ENCODE results near the gene CSRP1. TPM values are rescaled to one million over a fixed set of nuclear protein-coding genes. Genes with fewer than 3 reads are reported as not detected.

The CSRP1 gene
- total RNA-seq, 1 donor from 2014 or later = 948 TPM

DNA sequence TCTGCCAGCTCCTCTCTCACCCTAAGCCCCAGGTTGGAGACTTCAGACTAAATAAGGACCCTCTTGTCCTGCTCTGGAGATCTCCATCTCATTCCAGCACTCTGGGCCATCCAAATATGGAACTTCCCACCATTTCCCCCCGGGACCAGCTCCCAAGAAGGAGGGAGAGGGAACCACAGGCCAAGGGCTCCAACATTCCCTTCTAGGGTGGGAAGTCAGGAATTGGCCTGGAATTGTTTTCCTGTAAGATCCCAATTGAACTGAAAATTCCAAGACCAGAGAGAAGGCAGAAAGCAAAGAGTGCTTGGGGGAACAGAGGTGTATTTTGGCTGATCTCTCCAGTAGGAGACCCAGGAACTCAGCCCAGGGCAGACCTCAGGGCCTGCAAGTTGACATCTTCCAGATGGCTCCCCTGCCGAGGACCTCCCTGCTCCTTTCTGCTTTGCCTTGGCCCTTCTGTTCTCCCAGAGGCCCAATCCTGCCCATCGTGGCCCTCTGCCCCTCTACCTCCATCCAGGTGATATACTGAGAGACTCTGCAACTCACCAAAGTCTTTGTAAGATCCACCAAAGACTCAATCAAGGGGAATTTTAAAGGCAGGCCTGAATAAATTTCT is 14.9 kb downstream of the CSRP1 start:
- Histone ChIP-seq H3K4me1 (peaks cover 55 to 93% of the 10 kb centered on the region in 2 donors), H3K9me3 (no peaks in the 10 kb centered on the region), H3K36me3 (peaks cover 56 to 81% of the 10 kb centered on the region in 2 donors), H3K27ac (peak overlapping the region; percentile 58 to 75), H3K4me3 (peak overlapping the region in 1 of 2 donors; percentile 4), H3K27me3 (no peaks in the 10 kb centered on the region)
- intact Hi-C loops (cut with DNase I) = no loop called here
- DNase-seq (ENCODE audit: low spot score in 2 of 2) = no peak
- TF ChIP-seq, protein P1, sequence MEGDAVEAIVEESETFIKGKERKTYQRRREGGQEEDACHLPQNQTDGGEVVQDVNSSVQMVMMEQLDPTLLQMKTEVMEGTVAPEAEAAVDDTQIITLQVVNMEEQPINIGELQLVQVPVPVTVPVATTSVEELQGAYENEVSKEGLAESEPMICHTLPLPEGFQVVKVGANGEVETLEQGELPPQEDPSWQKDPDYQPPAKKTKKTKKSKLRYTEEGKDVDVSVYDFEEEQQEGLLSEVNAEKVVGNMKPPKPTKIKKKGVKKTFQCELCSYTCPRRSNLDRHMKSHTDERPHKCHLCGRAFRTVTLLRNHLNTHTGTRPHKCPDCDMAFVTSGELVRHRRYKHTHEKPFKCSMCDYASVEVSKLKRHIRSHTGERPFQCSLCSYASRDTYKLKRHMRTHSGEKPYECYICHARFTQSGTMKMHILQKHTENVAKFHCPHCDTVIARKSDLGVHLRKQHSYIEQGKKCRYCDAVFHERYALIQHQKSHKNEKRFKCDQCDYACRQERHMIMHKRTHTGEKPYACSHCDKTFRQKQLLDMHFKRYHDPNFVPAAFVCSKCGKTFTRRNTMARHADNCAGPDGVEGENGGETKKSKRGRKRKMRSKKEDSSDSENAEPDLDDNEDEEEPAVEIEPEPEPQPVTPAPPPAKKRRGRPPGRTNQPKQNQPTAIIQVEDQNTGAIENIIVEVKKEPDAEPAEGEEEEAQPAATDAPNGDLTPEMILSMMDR (IDR thresholded peaks at IDR 0.05) = no peak

DNA sequence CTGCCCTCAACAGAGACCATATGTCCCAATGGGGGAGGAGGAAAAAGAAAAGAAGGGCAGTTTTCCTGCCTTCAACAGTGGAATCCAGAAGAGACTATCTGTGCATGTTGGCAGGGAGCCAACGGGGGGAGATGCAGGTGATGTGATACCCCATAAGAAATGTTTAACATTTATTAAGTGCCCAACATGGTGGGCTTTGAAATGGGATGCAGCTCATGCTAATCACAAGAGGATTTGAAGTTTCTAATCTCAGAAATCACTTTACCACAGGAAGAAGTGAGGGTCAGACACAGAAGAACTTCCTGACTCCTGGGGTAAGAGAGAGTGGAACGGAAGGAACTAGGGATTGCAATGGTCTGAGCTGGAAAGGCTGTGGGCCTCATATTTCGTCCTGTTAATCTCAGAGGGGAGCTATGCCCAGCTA is 16.2 kb downstream of the CSRP1 start:
- TF ChIP-seq, protein P1 (IDR thresholded peaks at IDR 0.05) = no peak
- H3K4me3 ChIP-seq = no peak overlapping the region

DNA sequence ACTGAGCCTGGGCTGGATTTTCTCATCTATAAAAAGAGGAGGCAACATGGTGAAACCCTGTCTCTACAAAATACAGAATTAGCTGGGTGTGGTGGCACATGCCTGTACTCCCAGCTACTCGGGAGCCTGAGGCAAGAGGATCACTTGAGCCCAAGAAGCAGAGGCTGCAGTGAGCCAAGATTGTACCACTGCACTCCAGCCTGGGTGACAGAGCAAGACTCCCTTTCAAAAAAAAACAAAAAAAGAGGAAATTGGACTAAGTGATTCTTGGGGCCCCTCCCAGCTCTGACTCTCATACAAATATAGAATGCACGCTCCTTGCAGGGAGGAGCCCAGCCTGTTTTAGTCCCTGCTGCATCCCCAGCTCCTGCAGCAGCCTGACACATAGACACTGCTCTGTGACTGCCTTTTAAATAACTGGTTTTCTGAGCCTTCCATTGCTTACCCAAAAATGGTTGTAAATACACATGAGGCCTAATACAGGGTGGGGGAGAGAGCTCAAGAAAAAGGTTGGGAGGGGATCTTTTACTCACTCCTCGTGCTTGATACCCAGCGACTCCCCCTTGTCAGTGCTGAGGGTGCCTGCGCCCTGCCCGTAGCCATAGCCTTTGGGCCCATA is 17.2 kb downstream of the CSRP1 start:
- Histone ChIP-seq H3K9me3 (no peaks in the 10 kb centered on the region), H3K4me3 (peak overlapping the region; percentile 1 to 24), H3K27me3 (no peaks in the 10 kb centered on the region), H3K36me3 (peaks cover 68 to 91% of the 10 kb centered on the region in 2 donors), H3K4me1 (peaks cover 37 to 77% of the 10 kb centered on the region in 2 donors), H3K27ac (peak overlapping the region; percentile 72 to 75)
- TF ChIP-seq, protein P1 (IDR thresholded peaks at IDR 0.05) = no peak
- DNase-seq (ENCODE audit: low spot score in 2 of 2) = no peak
- intact Hi-C loops (cut with DNase I) = no loop called here

More for the DNA sequence above, 16.2 kb downstream of the CSRP1 start:
- Histone ChIP-seq H3K4me1 (peaks cover 47 to 83% of the 10 kb centered on the region in 2 donors), H3K27ac (peak overlapping the region; percentile 58 to 75), H3K9me3 (no peaks in the 10 kb centered on the region), H3K36me3 (peaks cover 68 to 91% of the 10 kb centered on the region in 2 donors), H3K27me3 (no peaks in the 10 kb centered on the region)
- DNase-seq (ENCODE audit: low spot score in 2 of 2) = no peak
- intact Hi-C loops (cut with DNase I) = no loop called here

DNA sequence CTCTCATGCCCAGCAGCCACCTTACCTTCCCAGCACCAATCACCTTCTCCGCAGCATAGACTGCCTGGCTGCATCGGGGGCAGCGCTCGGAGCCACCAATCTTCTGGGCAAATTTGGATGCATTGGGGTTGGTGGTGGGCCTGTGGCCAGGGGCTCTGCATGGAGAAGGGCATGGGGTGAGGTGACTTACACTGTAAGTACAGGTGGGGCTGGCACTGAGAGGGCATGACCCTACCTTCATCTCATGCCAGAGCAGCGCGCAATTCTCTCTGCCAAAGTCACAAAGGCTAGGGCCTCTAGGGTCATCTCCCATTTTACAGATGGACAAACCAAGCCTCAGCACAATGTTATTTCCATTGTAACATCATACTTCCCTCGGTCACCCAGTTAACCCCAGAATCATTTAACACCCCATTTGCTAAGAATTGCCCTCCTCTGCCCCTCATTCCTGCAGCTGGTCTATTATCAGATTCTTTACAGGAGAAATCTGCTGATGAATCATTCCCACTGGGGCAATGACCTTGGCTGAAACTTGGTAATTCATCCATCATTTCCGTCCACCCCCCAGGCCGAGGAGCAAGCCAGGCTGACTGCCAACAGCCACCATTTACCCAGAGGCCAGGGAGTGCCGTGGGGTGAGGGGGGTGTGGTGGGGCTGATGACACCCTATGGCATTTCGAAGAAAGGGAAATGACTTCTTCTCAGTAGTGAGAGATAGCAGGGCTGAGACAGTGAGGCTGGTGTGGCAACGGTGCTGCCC is 17.9 kb downstream of the CSRP1 start:
- peaks cover 31 to 70% of the 10 kb centered on the region in 2 donors for H3K4me1 ChIP-seq
- TF ChIP-seq, protein P1 (IDR thresholded peaks at IDR 0.05) = no peak
- peaks cover 69 to 91% of the 10 kb centered on the region in 2 donors for H3K36me3 ChIP-seq
- peak overlapping the region; percentile 72 to 75 for H3K27ac ChIP-seq
- intact Hi-C loops (cut with DNase I) = no loop called here
- H3K27me3 ChIP-seq = no peaks in the 10 kb centered on the region
- H3K4me3 ChIP-seq = peak overlapping the region; percentile 1 to 24
- no peaks in the 10 kb centered on the region for H3K9me3 ChIP-seq
- DNase-seq (ENCODE audit: low spot score in 2 of 2) = peak; percentile 31 to 89

- intact Hi-C loops (cut with DNase I) = no loop called here
- H3K9me3 ChIP-seq = no peaks in the 10 kb centered on the region
- TF ChIP-seq, protein P1 (IDR thresholded peaks at IDR 0.05) = no peak
- peak overlapping the region; percentile 72 to 75 for H3K27ac ChIP-seq
- H3K36me3 ChIP-seq = peaks cover 66 to 89% of the 10 kb centered on the region in 2 donors
- no peak for DNase-seq (ENCODE audit: low spot score in 2 of 2)
- no peak overlapping the region for H3K4me3 ChIP-seq
- peaks cover 24 to 57% of the 10 kb centered on the region in 2 donors for H3K4me1 ChIP-seq
- no peaks in the 10 kb centered on the region for H3K27me3 ChIP-seq
Measured at GRCh38 chr1:201487742-201488141, 19.2 kb downstream of the CSRP1 start.
